SK-N-MC (cell line): ENCODE results near the gene OFD1.

Source experiments
- DNase-seq: peaks from one replicate; pipeline ENCODE4 v3.0.0-alpha.2; 2011; ENCODE audit warnings: low read depth, low spot score
- H3K27ac ChIP-seq: fragments of 200-600 bp; sonication (generic); 2 replicates; pipeline ENCODE4 v1.5.1; 2016; ENCODE audit warnings: mixed run types
- H3K36me3 ChIP-seq: fragments of 200-600 bp; sonication (generic); 2 replicates; pipeline ENCODE4 v1.6.1; 2017; ENCODE audit warnings: antibody characterized with exemption, low read length, mixed read lengths; ENCODE audit not compliant: insufficient read depth
- H3K4me3 ChIP-seq: fragments of 200-600 bp; sonication (generic); 2 replicates; pipeline ENCODE4 v1.5.1; 2016
- H3K9ac ChIP-seq: fragments of 200-600 bp; sonication (generic); 2 replicates; pipeline ENCODE4 v1.8.0; 2017; ENCODE audit warnings: mixed run types, mixed read lengths; ENCODE audit not compliant: insufficient read length
- H3K9me3 ChIP-seq: fragments of 200-600 bp; sonication (generic); 2 replicates; pipeline ENCODE4 v1.6.1; 2017; ENCODE audit warnings: low read depth, mild to moderate bottlenecking, antibody characterized with exemption, low read length, moderate library complexity, mixed read lengths
- EZH2 ChIP-seq: fragments of 200-600 bp; sonication (generic); IDR thresholded peaks from one replicate; pipeline ENCODE4 v1.6.1; 2017; ENCODE audit warnings: antibody characterized with exemption
- FOXP2 ChIP-seq: optimal IDR thresholded peaks from 2 replicates; pipeline ENCODE3; 2011; ENCODE audit warnings: mild to moderate bottlenecking, moderate library complexity; ENCODE audit not compliant: insufficient read depth; ENCODE audit errors: extremely low read length, control extremely low read depth
- POLR2AphosphoS5 ChIP-seq: IDR thresholded peaks from 2 replicates; pipeline ENCODE4 v1.6.1; 2012; ENCODE audit warnings: mild to moderate bottlenecking, low read depth, low read length, borderline replicate concordance

The OFD1 gene

GRCh38 chrX:13690836-13691235, 43.7 kb upstream of the OFD1 start:
- Histone ChIP-seq H3K36me3 (no peaks in the 10 kb centered on the region), H3K9me3 (no peaks in the 10 kb centered on the region), H3K27ac (no peak overlapping the region), H3K9ac (no peak overlapping the region), H3K4me3 (peak overlapping the region; percentile 86)
- no peak for TF ChIP-seq FOXP2
- TF ChIP-seq POLR2AphosphoS5 = no peak
- no peak for TF ChIP-seq EZH2
- DNase-seq = no peak

GRCh38 chrX:13691841-13692371, 42.6 kb upstream of the OFD1 start:
- Histone ChIP-seq H3K4me3 (no peak overlapping the region), H3K9me3 (no peaks in the 10 kb centered on the region), H3K27ac (no peak overlapping the region), H3K36me3 (no peaks in the 10 kb centered on the region), H3K9ac (no peak overlapping the region)
- no peak for TF ChIP-seq FOXP2
- no peak for TF ChIP-seq POLR2AphosphoS5
- TF ChIP-seq EZH2 = no peak
- DNase-seq = no peak

- DNase-seq = no peak
- Histone ChIP-seq H3K36me3 (no peaks in the 10 kb centered on the region), H3K27ac (no peak overlapping the region), H3K4me3 (no peak overlapping the region), H3K9ac (no peak overlapping the region), H3K9me3 (no peaks in the 10 kb centered on the region)
- no peak for TF ChIP-seq FOXP2
- TF ChIP-seq EZH2 = no peak
- TF ChIP-seq POLR2AphosphoS5 = no peak
Measured at GRCh38 chrX:13692771-13693231, 41.7 kb upstream of the OFD1 start.

GRCh38 chrX:13693341-13693961, 41.1 kb upstream of the OFD1 start:
- Histone ChIP-seq H3K27ac (no peak overlapping the region), H3K4me3 (no peak overlapping the region), H3K36me3 (no peaks in the 10 kb centered on the region), H3K9ac (no peak overlapping the region), H3K9me3 (no peaks in the 10 kb centered on the region)
- DNase-seq = no peak
- TF ChIP-seq FOXP2 = no peak
- TF ChIP-seq POLR2AphosphoS5 = no peak
- no peak for TF ChIP-seq EZH2

- no peaks in the 10 kb centered on the region for H3K36me3 ChIP-seq
- TF ChIP-seq POLR2AphosphoS5 (no peak), EZH2 (no peak)
- no peaks in the 10 kb centered on the region for H3K9me3 ChIP-seq
- no peak overlapping the region; the same call in 1 of the 2 replicates for H3K4me3 ChIP-seq
- H3K27ac ChIP-seq = no peak overlapping the region
- DNase-seq = no peak
- no peak overlapping the region for H3K9ac ChIP-seq
Measured at GRCh38 chrX:13694359-13694758, 40.2 kb upstream of the OFD1 start.

- H3K4me3 ChIP-seq = no peak overlapping the region; the same call in 1 of the 2 replicates
- no peaks in the 10 kb centered on the region for H3K36me3 ChIP-seq
- TF ChIP-seq POLR2AphosphoS5 (no peak), FOXP2 (no peak), EZH2 (no peak)
- no peak for DNase-seq
- H3K27ac ChIP-seq = no peak overlapping the region
- H3K9ac ChIP-seq = no peak overlapping the region
- no peaks in the 10 kb centered on the region for H3K9me3 ChIP-seq
Measured at GRCh38 chrX:13694983-13695382, 39.6 kb upstream of the OFD1 start.

GRCh38 chrX:13695601-13696115, 38.9 kb upstream of the OFD1 start:
- no peaks in the 10 kb centered on the region for H3K9me3 ChIP-seq
- H3K36me3 ChIP-seq = no peaks in the 10 kb centered on the region
- no peak for DNase-seq
- H3K4me3 ChIP-seq = no peak overlapping the region
- H3K9ac ChIP-seq = no peak overlapping the region
- TF ChIP-seq POLR2AphosphoS5 (no peak), FOXP2 (no peak), EZH2 (no peak)
- no peak overlapping the region for H3K27ac ChIP-seq

GRCh38 chrX:13697455-13697854, 37.1 kb upstream of the OFD1 start:
- Histone ChIP-seq H3K4me3 (no peak overlapping the region), H3K9me3 (no peaks in the 10 kb centered on the region), H3K9ac (no peak overlapping the region), H3K36me3 (no peaks in the 10 kb centered on the region), H3K27ac (no peak overlapping the region)
- DNase-seq = no peak
- TF ChIP-seq FOXP2 (no peak), EZH2 (no peak), POLR2AphosphoS5 (no peak)

GRCh38 chrX:13697976-13698375, 36.6 kb upstream of the OFD1 start:
- H3K4me3 ChIP-seq = no peak overlapping the region
- H3K9me3 ChIP-seq = no peaks in the 10 kb centered on the region

More at GRCh38 chrX:13697976-13698375, 36.6 kb upstream of the OFD1 start:
- H3K9ac ChIP-seq = no peak overlapping the region
- no peak for DNase-seq
- TF ChIP-seq EZH2 (no peak), FOXP2 (no peak), POLR2AphosphoS5 (no peak)
- no peak overlapping the region for H3K27ac ChIP-seq
- H3K36me3 ChIP-seq = no peaks in the 10 kb centered on the region
